Measurements from ENCODE around the gene PLA2G4A.

The PLA2G4A gene

DNA sequence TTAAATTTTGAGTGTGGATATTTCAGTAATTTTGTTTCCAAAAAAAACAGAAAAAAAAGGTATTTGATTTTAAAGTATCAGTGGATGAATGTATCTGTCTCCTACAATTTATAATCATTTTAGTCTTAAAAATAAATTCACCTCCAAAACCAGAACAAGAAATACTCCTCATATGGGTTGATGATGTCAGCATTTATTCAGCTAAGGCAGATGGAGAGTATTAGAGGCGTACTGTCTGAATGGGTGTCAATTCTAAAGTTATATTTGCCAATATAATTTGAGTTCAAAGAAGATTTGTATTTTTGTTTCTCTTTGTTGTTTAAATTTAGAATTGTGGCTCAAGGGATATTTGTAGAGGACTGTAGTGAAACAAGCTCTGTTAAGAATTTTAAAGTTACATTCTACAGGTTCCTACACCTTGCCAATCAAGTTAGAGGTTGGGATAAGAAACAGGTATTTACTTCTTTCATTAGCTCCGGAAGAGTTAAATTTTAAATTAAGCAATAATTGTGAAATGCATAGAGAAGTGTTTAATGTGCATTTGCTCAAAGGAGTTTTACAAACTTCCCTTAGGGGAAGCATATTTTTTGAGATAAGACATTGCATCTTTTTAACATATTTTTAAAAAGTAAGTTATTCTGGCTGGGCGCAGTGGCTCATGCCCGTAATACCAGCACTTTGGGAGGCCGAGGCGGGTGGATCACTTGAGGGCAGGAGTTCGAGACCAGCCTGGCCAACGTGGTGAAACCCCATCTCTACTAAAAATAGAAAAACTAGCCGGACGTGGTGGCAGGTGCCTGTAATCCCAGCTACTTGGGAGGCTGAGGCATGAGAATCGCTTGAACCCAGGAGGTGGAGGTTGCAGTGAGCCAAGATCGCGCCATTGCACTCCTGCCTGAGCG lies 1.2 kb downstream of the PLA2G4A start:
- FAIRE-seq (no peak), DNase-seq (ENCODE audit: insufficient read length, low spot score) (no peak)

DNA sequence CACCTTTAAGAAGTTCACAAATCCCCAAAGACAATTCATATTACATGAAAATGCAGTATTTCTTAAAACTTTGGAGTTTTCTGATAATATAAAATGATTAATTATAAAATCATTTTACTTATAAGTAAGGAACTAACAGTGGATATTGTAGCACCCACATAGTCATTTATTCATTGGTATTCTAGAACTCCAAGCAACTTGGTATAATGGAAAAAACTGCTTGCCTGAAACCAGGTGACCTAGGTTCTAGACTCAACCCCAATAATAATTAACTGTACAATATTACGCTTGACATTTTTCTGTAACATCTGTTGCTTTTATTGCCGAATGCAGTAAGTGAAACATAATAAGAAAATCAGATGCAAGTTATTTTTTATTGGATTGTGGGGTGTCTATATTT lies 2.4 kb downstream of the PLA2G4A start:
- DNase-seq (ENCODE audit: insufficient read length, low spot score), result no peak
- no peak for FAIRE-seq

DNA sequence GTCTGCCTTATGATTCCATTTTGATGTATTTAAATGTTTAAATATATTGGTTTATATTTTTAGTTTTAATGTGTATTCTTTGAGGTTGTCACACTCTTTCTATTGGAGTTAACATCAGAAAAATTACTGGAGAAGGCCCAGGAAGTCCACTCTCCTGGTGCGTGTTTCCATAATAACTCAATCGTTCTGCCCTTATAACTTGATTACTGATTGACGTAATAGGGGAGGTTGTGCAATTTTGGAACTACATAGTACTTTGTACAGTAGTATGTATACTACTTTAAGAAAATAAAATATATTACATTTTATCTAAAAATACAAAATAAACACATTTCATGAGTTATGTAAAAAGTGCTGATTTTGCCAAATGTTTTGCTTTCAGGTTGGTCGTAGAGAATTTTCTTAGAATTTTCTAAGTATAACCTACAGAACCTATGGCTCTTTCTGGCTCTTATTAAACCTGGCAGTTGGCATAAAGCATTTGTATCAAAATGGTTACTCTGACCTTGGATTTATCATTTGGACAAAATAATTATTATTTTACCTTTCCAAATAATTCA lies 5.7 kb downstream of the PLA2G4A start:
- no peak for DNase-seq (ENCODE audit: insufficient read length, low spot score)
- no peak for FAIRE-seq

DNA sequence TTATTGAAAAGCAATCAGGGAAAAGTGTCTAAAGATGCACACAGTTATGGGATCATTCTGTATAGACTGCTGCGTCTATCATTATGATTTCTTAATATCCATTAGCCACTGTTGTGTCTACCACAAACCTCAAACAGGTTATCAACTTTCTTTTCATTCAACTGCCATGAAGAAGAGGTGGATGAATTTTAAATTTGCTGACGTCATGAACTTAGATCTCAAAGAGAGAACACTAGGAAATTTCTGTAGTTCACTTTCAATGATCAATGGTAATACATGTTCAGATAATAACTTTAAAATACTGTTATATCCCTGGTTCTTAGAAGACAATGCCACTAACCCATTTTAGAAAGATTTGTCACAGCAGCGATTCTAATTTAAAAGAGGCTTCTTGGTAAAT lies 6.7 kb downstream of the PLA2G4A start:
- DNase-seq (ENCODE audit: insufficient read length, low spot score), result no peak
- FAIRE-seq, result no peak

DNA sequence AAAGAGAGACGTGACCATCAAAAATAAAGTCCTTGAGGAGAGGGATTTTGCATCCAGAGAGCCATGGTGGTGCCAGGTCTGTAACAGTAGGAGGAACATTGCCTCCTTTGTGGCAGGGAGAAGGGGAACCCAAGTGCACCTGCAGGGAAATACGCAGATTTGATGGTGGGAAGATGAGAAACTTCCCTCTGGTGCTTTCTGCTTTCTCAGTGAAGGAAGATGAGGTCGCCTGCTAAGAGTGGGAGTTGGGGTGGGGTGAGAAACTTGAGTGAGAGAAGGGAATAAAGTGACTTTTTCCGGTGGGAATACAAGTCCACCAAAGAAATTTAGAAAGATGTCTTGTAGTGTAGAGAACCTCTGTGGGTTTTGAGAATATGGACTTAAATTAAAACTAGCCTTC lies 9.1 kb downstream of the PLA2G4A start:
- DNase-seq (ENCODE audit: insufficient read length, low spot score) (no peak), FAIRE-seq (no peak)

DNA sequence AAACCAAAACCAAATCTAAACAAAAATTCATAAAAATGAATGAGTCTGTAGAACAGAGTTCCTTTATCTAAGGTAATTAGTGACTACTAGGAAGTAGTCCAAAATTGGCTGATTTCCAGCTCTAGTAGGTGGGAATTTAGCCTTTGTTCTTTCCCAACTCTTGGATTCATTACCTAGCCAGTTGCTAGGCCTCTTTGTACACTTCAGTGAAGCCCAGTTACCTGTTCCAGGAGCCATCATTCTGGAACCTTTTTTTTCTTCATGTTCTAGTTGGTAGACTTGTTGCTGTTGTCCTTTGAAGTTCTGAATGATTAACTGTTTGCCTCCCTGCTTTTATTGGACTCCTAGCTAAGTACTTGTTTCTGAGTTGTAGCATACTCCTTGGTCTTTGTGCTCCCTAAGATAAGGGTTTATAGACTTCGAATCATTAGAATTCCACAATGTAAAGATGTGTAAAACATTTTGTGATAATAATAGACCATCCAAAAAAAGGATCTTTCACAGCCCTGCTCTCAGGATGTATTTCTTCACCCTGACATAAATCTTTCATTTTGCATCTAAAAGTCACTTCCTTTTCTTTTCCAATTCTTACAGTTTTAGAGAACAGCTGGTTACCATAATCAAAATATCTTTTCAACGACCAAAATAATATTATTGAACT lies 9.8 kb downstream of the PLA2G4A start:
- no peak for FAIRE-seq
- no peak for DNase-seq (ENCODE audit: insufficient read length, low spot score)

DNA sequence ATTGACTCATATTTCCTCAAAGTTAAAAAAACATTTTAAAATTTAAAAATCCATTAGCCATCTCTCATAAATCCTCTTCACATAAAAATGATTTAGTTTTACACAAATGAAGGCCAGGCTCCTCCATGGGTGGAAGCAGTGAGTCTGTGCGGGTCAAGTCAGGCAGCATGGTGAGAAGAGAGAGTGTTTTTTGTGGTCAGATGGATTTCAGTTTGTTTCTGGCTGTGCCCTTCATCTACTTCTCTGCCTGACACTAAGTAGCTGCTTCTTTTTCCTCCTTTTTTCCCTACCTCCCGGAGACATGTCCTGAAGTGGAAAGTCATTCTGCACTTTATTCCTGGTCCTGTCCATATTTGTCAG lies 10.3 kb downstream of the PLA2G4A start:
- no peak for DNase-seq (ENCODE audit: insufficient read length, low spot score)
- FAIRE-seq, result no peak

DNA sequence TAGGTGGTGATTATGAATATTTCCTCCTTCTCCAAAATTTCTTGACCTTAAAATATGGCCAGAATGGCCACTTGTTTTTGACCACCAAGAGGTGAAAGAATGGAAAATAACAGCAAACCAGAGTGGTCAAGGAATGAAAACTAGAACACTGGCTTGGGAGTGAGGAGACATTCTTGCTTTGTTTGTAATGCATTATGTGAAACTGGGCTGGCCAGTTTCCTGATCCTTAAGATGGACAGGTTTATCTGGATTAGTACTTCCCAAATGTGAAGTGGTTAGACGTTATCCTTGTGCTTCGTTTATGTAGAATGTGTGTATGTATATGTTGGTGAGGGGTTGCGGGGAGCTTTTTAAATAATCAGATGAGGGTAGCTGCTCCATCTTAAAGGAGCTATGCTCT lies 12.8 kb downstream of the PLA2G4A start:
- no peak for FAIRE-seq

DNA sequence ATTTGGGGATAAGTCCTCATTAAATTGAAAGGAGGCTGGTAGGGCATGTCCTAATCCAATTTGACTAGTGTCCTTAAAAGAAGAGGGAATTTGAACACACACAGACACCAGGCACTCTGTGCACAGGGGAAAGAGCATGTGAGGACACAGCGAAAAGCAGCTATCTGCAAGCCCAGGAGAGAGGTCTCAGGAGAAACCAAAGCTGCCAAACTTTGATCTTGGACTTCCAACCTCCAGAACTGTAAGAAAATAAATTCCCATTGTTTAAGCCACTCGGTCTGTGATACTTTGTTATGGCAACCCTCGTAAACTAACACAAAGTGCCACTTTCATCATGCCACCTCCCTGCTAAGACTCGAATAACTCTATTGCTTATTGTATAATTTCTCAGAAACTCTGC lies 13.8 kb downstream of the PLA2G4A start:
- FAIRE-seq, result no peak
- no peak for DNase-seq (ENCODE audit: insufficient read length, low spot score)

More for the DNA sequence above, 12.8 kb downstream of the PLA2G4A start:
- no peak for DNase-seq (ENCODE audit: insufficient read length, low spot score)

DNA sequence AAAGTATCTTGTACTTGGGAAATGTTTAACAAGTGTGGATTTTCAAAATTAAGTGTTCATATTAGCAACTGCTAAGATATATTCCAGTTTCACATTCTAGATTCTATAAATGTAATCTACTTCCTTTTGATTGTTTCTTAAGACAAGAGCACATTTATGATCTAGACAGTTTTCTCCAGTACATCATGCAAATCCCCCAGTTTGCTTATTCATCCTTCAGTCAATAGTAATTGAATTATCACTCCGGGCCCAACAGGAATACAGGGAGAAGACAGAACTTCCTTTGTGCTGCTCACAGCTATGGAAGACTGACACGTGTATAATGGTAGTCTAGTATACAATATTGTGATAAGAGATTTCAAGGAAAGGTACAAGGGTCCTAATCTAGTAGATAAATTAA lies 14.5 kb downstream of the PLA2G4A start:
- no peak for FAIRE-seq
- DNase-seq (ENCODE audit: insufficient read length, low spot score), result no peak

DNA sequence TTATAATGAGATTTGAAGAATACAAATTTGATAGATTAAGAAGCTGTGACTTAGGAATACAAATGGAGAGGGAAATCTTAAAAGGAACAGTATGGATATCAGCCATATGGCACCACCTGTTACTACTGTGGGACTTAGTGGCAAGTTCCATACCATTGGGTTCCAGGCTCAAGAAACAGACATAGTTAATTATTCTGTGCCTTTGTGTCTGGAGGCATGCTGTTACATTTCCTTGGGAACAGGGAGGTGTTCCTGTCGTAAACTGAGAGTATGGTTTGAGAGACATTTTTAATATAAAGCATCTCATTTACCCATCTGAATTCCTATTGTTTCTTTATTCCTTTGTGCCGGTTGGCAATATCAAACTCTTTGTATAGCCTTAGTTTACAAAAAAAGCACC lies 15.2 kb downstream of the PLA2G4A start:
- no peak for FAIRE-seq
- no peak for DNase-seq (ENCODE audit: insufficient read length, low spot score)

DNA sequence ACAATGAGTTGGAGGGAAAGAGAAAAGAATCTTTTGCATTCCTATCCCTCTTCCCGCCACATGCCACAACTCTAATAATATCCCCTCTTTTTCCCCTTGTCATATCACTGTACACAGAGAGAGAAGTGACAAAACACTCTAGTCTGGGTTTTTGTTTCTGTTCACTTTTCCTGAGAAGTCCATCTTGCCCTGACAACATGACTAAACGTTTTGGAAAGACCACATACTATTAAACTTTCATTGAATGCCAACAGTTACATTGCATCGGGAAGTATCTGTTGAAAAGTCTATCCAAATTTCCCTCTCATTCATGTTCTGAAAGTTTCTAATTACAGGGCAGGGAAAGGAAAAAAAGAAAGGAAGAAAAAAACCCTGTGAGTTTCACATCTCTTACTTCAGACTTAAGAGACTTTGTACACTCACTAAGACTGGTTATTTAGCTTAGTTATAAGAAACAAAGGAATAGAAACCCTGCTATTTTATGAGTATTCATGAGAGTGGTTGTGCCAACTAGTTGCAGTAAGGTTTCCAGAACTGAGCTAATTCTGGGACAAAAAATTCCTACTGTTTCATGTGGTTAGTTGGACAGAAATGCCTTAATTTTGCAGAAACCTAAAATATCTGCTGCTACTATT lies 16.9 kb downstream of the PLA2G4A start:
- FAIRE-seq (no peak), DNase-seq (ENCODE audit: insufficient read length, low spot score) (no peak)

DNA sequence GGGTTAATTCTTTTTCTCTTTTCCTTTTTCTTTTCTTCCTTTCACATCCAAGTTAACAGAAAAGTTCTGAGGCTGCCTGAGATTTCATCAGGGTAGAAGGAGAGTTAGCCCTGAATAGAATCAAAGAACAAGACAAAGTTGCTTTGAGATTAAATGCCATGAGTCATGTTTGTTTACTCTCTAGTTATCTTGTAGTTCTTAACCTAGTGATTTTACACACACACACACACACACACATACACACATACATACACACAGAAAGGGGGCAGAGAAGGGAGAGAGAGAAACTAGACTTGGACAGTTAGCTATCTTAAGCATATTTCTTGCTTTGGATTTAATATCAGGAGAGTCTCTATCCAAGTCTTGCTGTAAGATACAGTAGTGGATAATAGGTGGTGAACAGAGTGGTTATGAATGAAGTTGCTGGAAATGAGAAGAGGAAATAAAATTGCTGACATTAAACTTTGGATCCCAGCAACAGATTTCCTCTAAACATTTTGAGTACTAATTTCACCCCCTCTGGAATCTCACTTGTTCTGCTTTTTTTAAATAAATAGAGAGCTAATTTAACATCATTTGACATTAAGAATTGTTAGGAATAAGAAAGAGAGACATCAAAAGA lies 19.9 kb downstream of the PLA2G4A start:
- FAIRE-seq (no peak), DNase-seq (ENCODE audit: insufficient read length, low spot score) (no peak)

DNA sequence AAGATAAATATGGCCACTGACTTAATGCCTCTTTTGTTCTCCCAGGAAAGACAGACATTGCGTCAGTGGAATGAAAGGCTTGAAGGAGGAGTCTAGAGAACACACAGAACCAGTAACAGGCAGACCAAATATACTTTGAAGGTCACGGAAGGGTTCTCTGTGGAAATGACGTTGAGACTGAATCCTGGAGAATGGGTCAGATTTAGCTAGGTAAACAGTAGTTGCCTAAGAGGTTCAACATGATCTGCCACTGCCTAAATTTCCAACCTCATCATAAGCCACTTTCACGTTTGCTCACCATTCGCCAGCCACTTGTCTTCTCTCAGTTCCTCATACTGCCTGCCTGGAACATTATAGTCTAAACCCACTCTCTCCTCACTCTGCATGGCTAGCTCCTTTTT lies 20.5 kb downstream of the PLA2G4A start:
- DNase-seq (ENCODE audit: insufficient read length, low spot score) (no peak), FAIRE-seq (no peak)

DNA sequence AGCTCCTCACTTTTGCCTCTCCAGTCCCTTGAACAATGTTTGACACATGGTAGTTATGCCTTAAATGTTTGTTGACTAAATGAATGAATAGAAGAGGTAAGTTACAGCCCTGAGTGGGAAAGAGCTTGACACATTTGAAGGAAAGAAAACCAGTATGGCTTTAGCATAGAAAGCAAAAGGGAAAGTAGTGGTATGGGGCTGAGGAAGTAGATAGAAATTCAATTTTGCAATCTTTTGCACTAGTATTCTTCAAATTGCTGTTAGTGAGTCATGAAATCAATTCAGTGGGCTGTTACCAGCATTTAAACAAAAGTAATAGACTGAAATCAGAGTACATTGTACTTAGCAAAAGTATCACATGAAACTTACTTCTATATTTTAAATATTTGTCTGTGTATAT lies 21.1 kb downstream of the PLA2G4A start:
- no peak for DNase-seq (ENCODE audit: insufficient read length, low spot score)

DNA sequence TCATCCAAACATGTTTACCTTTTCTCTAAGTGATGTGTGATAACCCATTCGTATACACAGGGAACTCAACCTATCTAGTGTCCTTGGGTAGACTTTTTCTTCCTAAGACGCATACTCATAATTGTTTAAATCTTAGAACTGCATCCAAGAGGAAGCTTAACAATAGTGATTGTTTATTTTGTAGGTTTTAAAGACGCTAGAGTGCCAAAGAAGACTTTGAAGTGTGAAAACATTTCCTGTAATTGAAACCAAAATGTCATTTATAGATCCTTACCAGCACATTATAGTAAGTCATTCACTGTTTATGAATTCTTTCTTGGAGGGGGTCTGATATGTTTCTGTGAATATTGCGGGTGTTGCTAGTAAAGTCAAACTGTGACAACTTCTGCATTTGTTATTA lies 25.4 kb downstream of the PLA2G4A start:
- FAIRE-seq (no peak), DNase-seq (ENCODE audit: insufficient read length, low spot score) (no peak)

More for the DNA sequence above, 21.1 kb downstream of the PLA2G4A start:
- FAIRE-seq, result no peak

DNA sequence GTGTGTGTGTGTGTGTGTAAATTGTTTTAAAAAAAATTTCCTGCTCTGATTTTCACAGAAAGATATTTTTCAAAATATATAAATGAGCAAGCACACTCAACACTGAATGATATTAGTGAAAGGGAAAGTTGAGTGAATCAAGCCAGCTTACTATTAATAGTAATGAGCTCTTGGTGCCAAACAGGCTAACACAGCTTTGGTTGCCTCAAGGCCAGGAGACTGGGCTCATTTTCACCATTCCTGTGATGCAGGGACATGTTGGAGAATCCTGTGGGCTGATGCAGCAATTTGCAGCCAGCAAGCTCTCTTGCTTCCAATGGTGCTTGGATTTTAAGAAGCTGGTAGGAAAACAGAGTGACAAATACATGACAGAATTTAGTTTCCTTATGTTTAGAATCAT lies 30.2 kb downstream of the PLA2G4A start:
- FAIRE-seq, result no peak
- DNase-seq (ENCODE audit: insufficient read length, low spot score), result no peak

DNA sequence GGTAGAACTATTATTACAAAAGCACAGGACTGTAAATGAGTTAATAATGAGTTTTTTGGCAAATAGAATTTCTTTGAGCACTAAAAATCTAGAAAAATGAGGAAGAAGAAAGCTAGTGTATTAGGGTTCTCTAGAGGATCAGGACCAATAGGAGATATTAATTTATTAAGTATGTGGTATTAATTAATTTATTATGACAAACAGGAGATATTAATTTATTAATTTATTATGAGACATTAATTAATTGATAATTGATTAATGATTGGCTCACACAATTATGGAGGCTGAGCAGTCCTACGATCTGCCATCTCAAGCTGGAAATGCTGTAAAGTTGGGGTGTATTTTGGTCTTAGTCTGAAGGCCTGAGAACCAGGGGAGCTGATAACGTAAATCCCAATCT lies 31.2 kb downstream of the PLA2G4A start:
- FAIRE-seq, result no peak
- DNase-seq (ENCODE audit: insufficient read length, low spot score), result no peak

DNA sequence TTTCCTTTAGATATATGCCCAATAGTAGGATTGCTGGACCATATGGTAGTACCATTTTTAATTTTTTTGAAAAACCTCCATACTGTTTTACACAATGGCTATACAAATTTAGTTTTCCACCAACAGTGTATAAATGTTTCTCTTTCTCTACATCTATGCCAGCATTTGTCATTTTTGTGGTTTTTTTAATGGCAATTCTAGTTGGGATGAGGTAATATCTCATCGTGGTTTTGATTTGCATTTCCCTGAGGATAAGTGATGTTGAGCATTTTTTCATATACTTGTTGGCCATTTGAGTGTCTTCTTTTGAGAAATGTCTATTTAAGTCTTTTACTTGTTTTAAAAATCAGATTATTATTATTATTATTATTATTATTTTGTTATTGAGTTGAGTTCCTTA lies 35.5 kb downstream of the PLA2G4A start:
- DNase-seq (ENCODE audit: insufficient read length, low spot score), result no peak
- no peak for FAIRE-seq

DNA sequence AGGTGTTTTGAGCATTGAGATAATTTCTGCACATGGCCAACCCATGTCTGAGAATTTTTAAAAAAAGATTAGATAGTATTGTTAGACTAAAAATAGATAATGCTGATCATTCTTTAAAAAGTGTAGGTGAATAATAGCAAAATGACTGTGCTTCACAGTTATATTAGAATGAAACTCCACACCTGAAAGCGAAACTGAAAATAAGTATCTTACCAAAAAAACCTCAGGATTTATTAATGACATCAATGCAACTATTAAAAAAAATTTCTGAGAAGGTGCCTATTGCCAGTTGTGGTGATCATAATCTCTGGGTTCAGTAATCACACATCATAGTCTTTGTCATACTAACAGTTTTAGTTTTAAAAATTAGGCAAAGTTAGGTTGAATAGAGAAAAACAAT lies 36.5 kb downstream of the PLA2G4A start:
- DNase-seq (ENCODE audit: insufficient read length, low spot score), result no peak
- FAIRE-seq, result no peak

DNA sequence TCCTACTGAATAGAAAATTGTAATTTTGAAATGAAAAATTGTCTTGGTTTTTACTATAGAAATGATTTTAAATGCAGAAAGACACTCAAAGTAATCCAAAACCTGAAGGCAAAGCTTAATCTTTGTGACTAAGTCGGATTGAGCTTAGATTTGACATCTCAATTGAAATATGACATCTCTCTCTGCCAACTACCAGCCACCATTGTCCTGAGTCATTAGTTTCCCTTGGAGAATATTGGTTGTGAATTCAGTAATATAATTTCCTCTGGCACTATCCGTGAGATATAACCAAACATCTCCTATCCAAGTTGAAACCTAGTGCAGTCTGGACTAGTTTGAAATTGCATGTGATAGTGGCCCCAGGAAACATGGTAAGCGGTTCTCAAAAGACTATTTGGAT lies 37.1 kb downstream of the PLA2G4A start:
- DNase-seq (ENCODE audit: insufficient read length, low spot score) (no peak), FAIRE-seq (no peak)
